ENCODE results near the gene PAPOLB.

DNA sequence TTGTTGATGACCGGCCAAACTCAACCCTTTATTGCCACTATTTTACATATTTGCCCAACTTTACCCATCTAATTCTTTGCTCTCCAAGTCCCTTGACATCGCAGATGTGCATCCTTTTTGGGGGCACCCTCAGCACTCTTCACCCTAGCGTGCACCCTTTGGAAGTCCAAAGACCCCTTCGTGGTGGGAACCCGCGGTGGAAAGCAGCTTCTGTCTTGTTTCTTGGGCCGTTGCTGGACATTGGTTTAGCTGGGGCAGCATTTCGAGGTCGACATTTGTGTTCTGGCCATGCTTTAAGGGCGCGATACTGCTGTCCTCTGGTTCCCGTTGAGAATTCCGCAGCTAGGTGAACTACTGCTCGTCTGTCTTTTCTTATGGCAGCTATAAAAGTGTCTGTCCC is 326 bp upstream of the PAPOLB start:
- no peak for TF ChIP-seq CTCF (IDR thresholded peaks at IDR 0.05)
- no peak for TF ChIP-seq POLR2A (IDR thresholded peaks at IDR 0.05)

All from upper lobe of left lung (tissue), 4 donors.